ENCODE results near the gene TBX3.

TBX3 gene

GRCh38 chr12:114666746-114667668 is 17.0 kb downstream of the TBX3 start:
- DNase-seq: no peak

- DNase-seq: no peak
Observed at GRCh38 chr12:114665411-114666260, 18.3 kb downstream of the TBX3 start.

GRCh38 chr12:114664651-114665320 is 19.2 kb downstream of the TBX3 start:
- DNase-seq: no peak

GRCh38 chr12:114662512-114663177 is 21.3 kb downstream of the TBX3 start:
- peak; percentile 39 to 50 for DNase-seq

- no peak for DNase-seq
Observed at GRCh38 chr12:114661245-114661644, 22.7 kb downstream of the TBX3 start.

GRCh38 chr12:114659084-114659483 is 24.9 kb downstream of the TBX3 start:
- no peak for DNase-seq

GRCh38 chr12:114658002-114658441 is 26.0 kb downstream of the TBX3 start:
- no peak for DNase-seq

- no peak for DNase-seq
Observed at GRCh38 chr12:114657597-114657920, 26.4 kb downstream of the TBX3 start.

- DNase-seq: no peak
Observed at GRCh38 chr12:114656906-114657596, 26.9 kb downstream of the TBX3 start.

- no peak for DNase-seq
Observed at GRCh38 chr12:114655934-114656749, 27.8 kb downstream of the TBX3 start.

- DNase-seq: no peak
Observed at GRCh38 chr12:114649585-114649984, 34.4 kb downstream of the TBX3 start.

- DNase-seq: no peak
Observed at GRCh38 chr12:114648711-114649110, 35.3 kb downstream of the TBX3 start.

- DNase-seq: no peak
Observed at GRCh38 chr12:114638790-114639435, 45.1 kb downstream of the TBX3 start.

- no peak for DNase-seq
Observed at GRCh38 chr12:114636723-114637480, 47.1 kb downstream of the TBX3 start.

GRCh38 chr12:114631242-114631641 is 52.7 kb downstream of the TBX3 start:
- DNase-seq: no peak

GRCh38 chr12:114628199-114628598 is 55.8 kb downstream of the TBX3 start:
- DNase-seq: no peak

GRCh38 chr12:114627393-114627792 is 56.6 kb downstream of the TBX3 start:
- DNase-seq: no peak

- peak; percentile 4 to 9 for DNase-seq
Observed at GRCh38 chr12:114625294-114625851, 58.6 kb downstream of the TBX3 start.

- no peak for DNase-seq
Observed at GRCh38 chr12:114623737-114624136, 60.2 kb downstream of the TBX3 start.

Measured in CD4-positive, alpha-beta T cell treated with Interleukin-1 beta for 1 hour (primary cell).